CMK (cell line): Measurements from ENCODE around the gene RGL3.
"Not testable (repeated sequence)": the region's sequence is repeated elsewhere in the genome, so short reads cannot be mapped to it uniquely, and the experiment has no call there.

Source experiments
- DNase-seq: peaks from one replicate; pipeline ENCODE4 v3.0.0-alpha.2; 2010; ENCODE audit warnings: low read depth

Gene RGL3

GRCh38 chr19:11448923-11449554 lies 29.9 kb upstream of the RGL3 start:
- DNase-seq, result no peak

DNA sequence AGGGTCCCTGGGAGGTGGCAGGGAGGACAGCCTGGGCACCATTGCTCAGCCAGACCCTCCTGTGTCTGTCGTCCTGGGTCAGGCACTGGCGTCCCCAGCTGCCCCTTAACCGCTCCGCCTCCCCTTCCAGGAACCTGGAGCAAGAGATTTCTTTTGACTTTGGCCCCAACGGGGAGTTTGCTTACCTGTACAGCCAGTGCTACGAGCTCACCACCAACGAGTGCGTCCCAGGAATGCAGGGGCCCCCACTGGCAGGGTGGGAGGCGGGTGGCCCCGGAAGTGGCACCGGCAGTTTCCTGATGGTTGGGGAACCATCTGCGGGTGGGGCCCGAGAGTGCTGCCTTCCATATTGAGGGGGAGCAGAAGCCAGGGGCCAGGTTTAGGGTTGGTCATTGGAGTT lies 29.3 kb upstream of the RGL3 start:
- no peak for DNase-seq

- DNase-seq, result no peak
These were observed 28.5 kb upstream of the RGL3 start for GRCh38 chr19:11447347-11448262.

GRCh38 chr19:11446652-11447301 lies 27.7 kb upstream of the RGL3 start:
- no peak for DNase-seq

- no peak for DNase-seq
These were observed 27.1 kb upstream of the RGL3 start for GRCh38 chr19:11446271-11446651.

DNA sequence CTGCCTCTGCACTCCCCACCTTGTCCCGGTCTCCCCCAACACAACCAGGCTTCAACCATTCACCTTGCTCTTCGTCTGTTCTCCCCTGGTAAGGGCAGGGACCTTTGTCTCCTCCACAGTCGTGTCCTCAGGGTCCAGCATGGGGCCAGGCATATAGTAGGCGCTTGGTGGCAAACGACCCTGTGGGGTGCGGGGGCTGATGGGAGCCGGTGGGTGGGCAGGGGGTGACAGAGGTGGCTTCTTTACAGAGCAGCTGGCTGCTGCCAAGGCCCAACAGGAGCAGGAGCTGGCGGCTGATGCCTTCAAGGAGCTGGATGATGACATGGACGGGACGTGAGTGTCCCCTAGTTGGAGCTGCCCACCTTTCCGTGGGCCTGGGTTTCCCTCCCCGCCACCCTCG lies 26.0 kb upstream of the RGL3 start:
- no peak for DNase-seq

- no peak for DNase-seq
These were observed 24.9 kb upstream of the RGL3 start for GRCh38 chr19:11444059-11444458.

GRCh38 chr19:11437955-11438354 lies 18.8 kb upstream of the RGL3 start:
- no peak for DNase-seq

- DNase-seq, result peak; percentile 30
These were observed 16.8 kb upstream of the RGL3 start for GRCh38 chr19:11435833-11436313.

- DNase-seq, result peak; percentile 99
These were observed 16.1 kb upstream of the RGL3 start, which contains the start of the genes ODAD3 and PRKCSH for GRCh38 chr19:11435057-11435832. TSS of gene ODAD3 (minus strand) at chr19:11435121. CDS start at chr19:11435016, 105 bp downstream. TSS of gene PRKCSH (plus strand) at chr19:11435635. CDS start at chr19:11436118, 483 bp downstream.

- no peak for DNase-seq
These were observed 15.6 kb upstream of the RGL3 start for GRCh38 chr19:11434703-11435056.

- DNase-seq, result not testable (repeated sequence)
These were observed 14.4 kb upstream of the RGL3 start for GRCh38 chr19:11433526-11433925.

- no peak for DNase-seq
These were observed 7.5 kb upstream of the RGL3 start for GRCh38 chr19:11426656-11427055.

DNA sequence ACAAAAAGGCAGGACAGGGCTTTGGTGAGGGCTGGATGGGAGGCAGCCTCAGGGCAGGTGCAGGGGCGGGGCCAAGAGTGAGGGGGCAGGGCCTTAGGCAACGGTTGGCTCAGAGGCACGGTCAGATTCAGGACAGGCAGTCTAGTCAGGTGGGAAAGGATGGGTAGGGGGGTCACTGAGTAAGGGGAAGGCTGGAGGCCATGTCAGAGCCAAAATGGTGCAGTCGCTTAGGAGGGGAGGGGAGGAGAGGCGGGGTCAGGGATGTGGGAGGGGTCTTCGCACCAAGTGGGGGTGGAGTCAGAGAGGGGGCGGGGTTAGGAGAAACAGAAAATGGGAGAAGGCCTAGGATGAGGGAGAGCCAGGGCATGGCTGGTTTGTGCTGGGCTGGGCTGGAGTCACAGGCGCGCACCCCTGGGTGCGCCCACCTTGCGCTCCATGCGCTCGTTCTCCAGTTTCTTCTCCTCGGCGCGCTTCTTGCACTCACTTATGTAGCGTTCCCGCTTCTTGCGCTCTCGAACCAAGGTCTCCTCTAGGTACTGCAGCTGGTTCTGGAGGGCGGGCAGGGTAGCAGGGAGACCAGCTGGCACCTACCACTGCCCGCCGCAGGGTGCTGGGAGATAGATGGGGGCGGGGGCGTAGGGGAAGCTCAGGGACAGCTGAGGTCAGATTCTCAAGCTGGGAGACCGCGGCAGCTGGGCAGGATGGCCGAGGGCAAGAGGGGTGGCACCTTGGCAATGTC lies 6.8 kb upstream of the RGL3 start:
- DNase-seq, result no peak

DNA sequence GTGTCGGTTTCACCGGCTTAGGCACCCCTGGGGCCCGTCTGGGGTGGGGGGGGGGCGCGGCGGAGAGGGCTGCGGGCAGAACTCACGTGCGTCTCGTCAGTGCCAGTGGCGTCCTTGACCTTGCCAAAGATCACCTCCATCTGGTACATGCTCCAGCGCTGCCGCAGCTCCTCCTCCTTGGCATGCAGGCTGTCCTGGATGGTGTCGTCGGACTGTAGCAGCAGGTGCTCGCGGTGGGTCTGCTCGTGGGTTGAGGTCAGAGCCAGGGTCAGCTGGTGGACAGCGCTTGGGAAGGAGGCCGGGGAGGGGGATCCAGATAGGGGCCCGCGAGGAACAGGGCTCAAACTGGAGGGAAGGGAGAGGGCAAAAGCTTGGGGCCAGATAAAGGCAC lies 4.7 kb upstream of the RGL3 start:
- no peak for DNase-seq

- no peak for DNase-seq
These were observed 4.2 kb upstream of the RGL3 start for GRCh38 chr19:11423164-11423790.

GRCh38 chr19:11422163-11423065 lies 3.3 kb upstream of the RGL3 start:
- peak; percentile 61 for DNase-seq

- DNase-seq, result no peak
These were observed 2.4 kb upstream of the RGL3 start for GRCh38 chr19:11421371-11422098.
